Activated CD8-positive, alpha-beta T cell treated with anti-CD3 and anti-CD28 coated beads for 36 hours (primary cell): ENCODE measurements around the gene CLIP2. TPM values are rescaled to one million over a fixed set of nuclear protein-coding genes. Genes with fewer than 3 reads are reported as not detected.
"Not testable (repeated sequence)": the region's sequence is repeated elsewhere in the genome, so short reads cannot be mapped to it uniquely, and the experiment has no call there.

Experiments
- ATAC-seq: fragments of 200-7000 bp; cut with Tn5 transposase; one replicate; pipeline ENCODE4 v1.10.0; 2021; ENCODE audit warnings: mild to moderate bottlenecking, moderate library complexity
- CTCF ChIA-PET: fragments of 350-600 bp; sonication (Branson Sonifier 250); formaldehyde crosslinking; loops from one replicate; lab custom pipeline; 2021; ENCODE audit warnings: antibody characterized with exemption; lab: Charles Lee
- POLR2A ChIA-PET: fragments of 350-600 bp; sonication (Branson Sonifier 250); formaldehyde crosslinking; loops from one replicate; lab custom pipeline; 2021; ENCODE audit warnings: antibody characterized with exemption; lab: Charles Lee
- DNase-seq: peaks from one replicate; pipeline ENCODE4 v3.0.0-alpha.2; 2020
- H3K27ac Mint-ChIP-seq: one replicate; pipeline ENCODE4 v1.8.0; 2021; ENCODE audit warnings: mild to moderate bottlenecking, mixed read lengths
- H3K27me3 Mint-ChIP-seq: one replicate; pipeline ENCODE4 v1.8.0; 2021; ENCODE audit warnings: mixed read lengths
- H3K36me3 Mint-ChIP-seq: one replicate; pipeline ENCODE4 v1.8.0; 2021; ENCODE audit warnings: low read depth, mixed read lengths
- H3K4me1 Mint-ChIP-seq: one replicate; pipeline ENCODE4 v1.8.0; 2021; ENCODE audit warnings: low read depth, mixed read lengths
- H3K4me3 Mint-ChIP-seq: one replicate; pipeline ENCODE4 v1.8.0; 2021; ENCODE audit warnings: mild to moderate bottlenecking, moderate library complexity, mixed read lengths
- H3K9me3 Mint-ChIP-seq: one replicate; pipeline ENCODE4 v1.8.0; 2021; ENCODE audit warnings: mixed read lengths
- CTCF ChIP-seq: fragments of 200-600 bp; IDR thresholded peaks from one replicate; pipeline ENCODE4 v1.8.0; 2022; ENCODE audit warnings: antibody characterized with exemption, mild to moderate bottlenecking
- intact Hi-C: fragments of 100-400 bp; cut with micrococcal nuclease; formaldehyde crosslinking; loops from one replicate; pipeline ENCODE4 v1.10.0; 2022
- total RNA-seq, 2 experiments: library from RNA; stranded (reverse); gene quantifications; one replicate each; pipeline ENCODE4 v1.2.3, GENCODE V29; 2021

CLIP2 gene
- total RNA-seq, 2 experiments from 2014 or later = 1.3 to 1.4 TPM

GRCh38 chr7:74318043-74318442 is 28.8 kb downstream of the CLIP2 start:
- Mint-ChIP-seq H3K9me3 (no peaks in the 10 kb centered on the region), H3K27me3 (no peaks in the 10 kb centered on the region), H3K4me3 (no peak overlapping the region), H3K36me3 (no peaks in the 10 kb centered on the region), H3K4me1 (peaks cover 5% of the 10 kb centered on the region), H3K27ac (no peak overlapping the region)
- DNase-seq (no peak), ATAC-seq (no peak)
- intact Hi-C loops = no loop called here
- TF ChIP-seq CTCF = no peak
- POLR2A ChIA-PET = no interaction called here
- CTCF ChIA-PET = no interaction called here

GRCh38 chr7:74320645-74321221 is 31.5 kb downstream of the CLIP2 start:
- Mint-ChIP-seq H3K9me3 (no peaks in the 10 kb centered on the region), H3K4me1 (peaks cover 5% of the 10 kb centered on the region), H3K36me3 (no peaks in the 10 kb centered on the region), H3K27me3 (no peaks in the 10 kb centered on the region), H3K27ac (no peak overlapping the region), H3K4me3 (no peak overlapping the region)
- POLR2A ChIA-PET = interaction anchor here (1.2 kb wide), 1 partner anchor 42 kb away, joined by 3 read pairs; no protein-coding TSS in a partner anchor
- CTCF ChIA-PET = no interaction called here
- DNase-seq (peak; percentile 6), ATAC-seq (no peak)
- intact Hi-C loops = no loop called here
- no peak for TF ChIP-seq CTCF

- H3K4me3 Mint-ChIP-seq, ATAC-seq, H3K9me3 Mint-ChIP-seq, H3K4me1 Mint-ChIP-seq, H3K27ac Mint-ChIP-seq, POLR2A ChIA-PET, H3K27me3 Mint-ChIP-seq, DNase-seq, H3K36me3 Mint-ChIP-seq, intact Hi-C loops: not testable (repeated sequence)
- CTCF ChIA-PET = interaction anchor here (1.8 kb wide), 1 partner anchor 78 kb away, joined by 5 read pairs; no protein-coding TSS in a partner anchor
These were observed 33.7 kb downstream of the CLIP2 start for GRCh38 chr7:74322892-74323291.

- ATAC-seq = no peak
- H3K4me1 Mint-ChIP-seq = peaks cover 5% of the 10 kb centered on the region
- no peak overlapping the region for H3K4me3 Mint-ChIP-seq
- intact Hi-C loops = no loop called here
- no peaks in the 10 kb centered on the region for H3K36me3 Mint-ChIP-seq
- no peak overlapping the region for H3K27ac Mint-ChIP-seq
- ChIA-PET POLR2A (interaction anchor here (0.9 kb wide), 1 partner anchor 107 kb away, joined by 3 read pairs; no protein-coding TSS in a partner anchor), CTCF (interaction anchor here (1.8 kb wide), 1 partner anchor 76 kb away, joined by 5 read pairs; no protein-coding TSS in a partner anchor)
- H3K9me3 Mint-ChIP-seq = no peaks in the 10 kb centered on the region
- no peaks in the 10 kb centered on the region for H3K27me3 Mint-ChIP-seq
- no peak for DNase-seq
- no peak for TF ChIP-seq CTCF
These were observed 35.5 kb downstream of the CLIP2 start for GRCh38 chr7:74324531-74325209.

GRCh38 chr7:74325210-74325565 is 36.0 kb downstream of the CLIP2 start:
- H3K4me3 Mint-ChIP-seq = no peak overlapping the region
- no peaks in the 10 kb centered on the region for H3K36me3 Mint-ChIP-seq
- intact Hi-C loops = no loop called here
- H3K9me3 Mint-ChIP-seq = no peaks in the 10 kb centered on the region
- peaks cover 5% of the 10 kb centered on the region for H3K4me1 Mint-ChIP-seq
- no peak for TF ChIP-seq CTCF
- ChIA-PET CTCF (no interaction called here), POLR2A (no interaction called here)
- ATAC-seq (no peak), DNase-seq (no peak)
- no peaks in the 10 kb centered on the region for H3K27me3 Mint-ChIP-seq
- no peak overlapping the region for H3K27ac Mint-ChIP-seq
